Vein endothelial cell (primary cell): ENCODE measurements around the gene EPHB2. TPM values are rescaled to one million over a fixed set of nuclear protein-coding genes. Genes with fewer than 3 reads are reported as not detected.

ENCODE experiments used
- small RNA-seq: library from RNA; depleted of rRNA; stranded (forward); fragments of <200 nt; gene quantifications from one replicate; pipeline ENCODE3, GENCODE V24; 2012
- total RNA-seq: library from RNA; depleted of rRNA; stranded (reverse); fragments of >200 nt; gene quantifications from 2 replicates; pipeline ENCODE4 v1.2.3, GENCODE V29; 2012

EPHB2 gene
- total RNA-seq: 62.0 and 77.4 TPM in 2 replicates

GRCh38 chr1:22710701-22711049, at the start of gene EPHB2:
Gene EPHB2, plus strand, starts transcription at chr1:22710839. Its CDS starts 144 bp downstream, at chr1:22710983.

Small RNA genes lying within 50 kb of the gene (small RNA-seq; reads per million reads assigned to genes)
- gene MIR4253 (not detected), gene MIR4684 (not detected)

Other genes starting within 250 kb of the EPHB2 start
- gene EPHA8, start 147.3 kb upstream of the EPHB2 start, total RNA-seq: not detected in 2 replicates
- gene C1QA, start 74.2 kb upstream of the EPHB2 start, total RNA-seq: not detected in 2 replicates
- not detected in 2 replicates for gene C1QC, start 67.2 kb upstream of the EPHB2 start, total RNA-seq
- gene C1QB, start 57.6 kb upstream of the EPHB2 start, total RNA-seq: not detected in 2 replicates